Upper lobe of left lung (tissue), 4 donors: ENCODE measurements around the gene DKK3.

Experiments used
- EP300 ChIP-seq, 4 donors: sonication (generic); formaldehyde crosslinking; IDR thresholded peaks; one replicate each; pipeline ENCODE4 v1.5.1; 2017; ENCODE audit warnings: antibody characterized with exemption in 4 of 4, control low read depth in 2 of 4
- POLR2A ChIP-seq, 4 donors: fragments of 450-650 bp; IDR thresholded peaks; one replicate each; pipeline ENCODE4 v1.5.1; 2016 to 2017; ENCODE audit warnings: antibody characterized with exemption in 4 of 4, mild to moderate bottlenecking in 2 of 4
- POLR2AphosphoS5 ChIP-seq, 2 donors: sonication (generic); formaldehyde crosslinking; IDR thresholded peaks; one replicate each; pipeline ENCODE4 v1.5.1; 2017; ENCODE audit warnings: antibody characterized with exemption in 2 of 2
- TF ChIP-seq, protein P1 (sequence below), 6 experiments: fragments of 450-650 bp in 4 of 6; fragments of 200-600 bp in 2 of 6; sonication (generic) in 2 of 6; IDR thresholded peaks; one replicate each; pipeline ENCODE4 v1.5.1; 2016 to 2019; ENCODE audit warnings: antibody characterized with exemption in 6 of 6

DNA sequence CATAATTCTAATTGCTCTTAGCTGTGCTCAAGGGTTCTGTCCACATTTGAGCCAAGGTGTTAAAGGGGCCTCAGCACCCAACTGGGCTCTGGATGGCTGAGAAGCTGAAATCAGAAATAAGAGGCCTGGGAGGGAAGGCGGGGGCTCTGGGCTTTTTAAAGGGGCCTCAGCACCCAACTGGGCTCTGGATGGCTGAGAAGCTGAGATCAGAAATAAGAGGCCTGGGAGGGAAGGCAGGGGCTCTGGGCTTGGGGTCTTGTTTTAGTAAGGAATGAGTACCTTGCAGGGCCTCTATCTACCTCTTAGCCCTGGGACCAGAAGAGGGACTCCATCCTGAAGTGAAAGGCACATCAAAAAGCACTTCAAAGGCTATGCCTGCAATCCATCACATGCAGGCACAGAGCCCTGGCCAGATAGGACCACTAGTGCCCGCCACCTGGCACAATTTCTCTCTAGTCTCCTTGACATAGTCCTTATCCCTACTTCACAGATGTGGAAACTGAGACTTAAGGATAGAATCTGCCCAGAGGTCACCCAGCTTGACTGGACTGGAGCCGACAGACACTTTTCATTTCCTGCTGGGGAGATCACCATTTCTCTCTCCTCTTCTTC, 35.6 kb downstream of the DKK3 start:
- TF ChIP-seq, protein P1, sequence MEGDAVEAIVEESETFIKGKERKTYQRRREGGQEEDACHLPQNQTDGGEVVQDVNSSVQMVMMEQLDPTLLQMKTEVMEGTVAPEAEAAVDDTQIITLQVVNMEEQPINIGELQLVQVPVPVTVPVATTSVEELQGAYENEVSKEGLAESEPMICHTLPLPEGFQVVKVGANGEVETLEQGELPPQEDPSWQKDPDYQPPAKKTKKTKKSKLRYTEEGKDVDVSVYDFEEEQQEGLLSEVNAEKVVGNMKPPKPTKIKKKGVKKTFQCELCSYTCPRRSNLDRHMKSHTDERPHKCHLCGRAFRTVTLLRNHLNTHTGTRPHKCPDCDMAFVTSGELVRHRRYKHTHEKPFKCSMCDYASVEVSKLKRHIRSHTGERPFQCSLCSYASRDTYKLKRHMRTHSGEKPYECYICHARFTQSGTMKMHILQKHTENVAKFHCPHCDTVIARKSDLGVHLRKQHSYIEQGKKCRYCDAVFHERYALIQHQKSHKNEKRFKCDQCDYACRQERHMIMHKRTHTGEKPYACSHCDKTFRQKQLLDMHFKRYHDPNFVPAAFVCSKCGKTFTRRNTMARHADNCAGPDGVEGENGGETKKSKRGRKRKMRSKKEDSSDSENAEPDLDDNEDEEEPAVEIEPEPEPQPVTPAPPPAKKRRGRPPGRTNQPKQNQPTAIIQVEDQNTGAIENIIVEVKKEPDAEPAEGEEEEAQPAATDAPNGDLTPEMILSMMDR (IDR thresholded peaks at IDR 0.05) = no peak
- TF ChIP-seq EP300 (IDR thresholded peaks at IDR 0.05) = no peak
- no peak for TF ChIP-seq POLR2AphosphoS5 (IDR thresholded peaks at IDR 0.05)
- TF ChIP-seq POLR2A (IDR thresholded peaks at IDR 0.05) = no peak
